ENCODE results near the gene PSMC3. TPM values are rescaled to one million over a fixed set of nuclear protein-coding genes. Genes with fewer than 3 reads are reported as not detected.
A peak's percentile ranks its signal among the peaks of the same experiment; 100 is the strongest.

The PSMC3 gene
- total and polyA plus RNA-seq, 9 of the 15 experiments (the other 6 are each of a cell fraction or from before 2014, with no cell fraction given): 44.3 to 324 (median 240) TPM

DNA sequence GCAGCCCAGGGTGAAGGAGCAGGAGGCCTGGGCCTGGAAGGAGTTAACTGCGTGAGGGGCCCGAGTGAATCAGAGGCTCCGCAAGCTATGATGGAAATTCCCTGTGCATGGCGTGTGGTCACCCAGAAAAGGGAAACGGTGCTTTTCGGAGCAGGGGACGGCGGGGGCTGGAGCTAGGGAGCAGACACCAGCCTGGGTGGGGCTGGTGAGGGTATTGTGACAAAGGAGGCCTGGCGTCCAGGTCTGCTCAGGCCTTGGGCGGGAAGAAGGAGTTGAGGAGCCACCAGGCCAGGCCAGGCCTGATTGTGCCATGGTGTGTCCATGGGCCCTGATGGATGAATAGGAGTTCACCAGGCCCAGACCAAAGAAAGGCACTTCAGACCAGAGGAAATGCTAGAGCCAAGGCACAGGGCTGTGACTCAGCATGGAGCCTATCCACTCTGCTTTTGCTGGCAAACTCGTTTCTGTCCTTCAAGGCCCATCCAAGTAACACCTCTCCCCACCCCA is 35.1 kb downstream of the PSMC3 start:
- Histone ChIP-seq H3K4me1 (replicated peaks in 1 of 2; ENCODE audit: control insufficient read depth in 2 of 2, insufficient read depth in 2 of 2, low read length in 2 of 2) (peaks cover 40 to 73% of the 10 kb centered on the region in 2 experiments), H4K20me1 (replicated peaks; ENCODE audit: control insufficient read depth, insufficient read depth, low read length) (no peaks in the 10 kb centered on the region), H3K79me2 (ENCODE audit: control insufficient read depth, insufficient read depth, low read length) (no peaks in the 10 kb centered on the region), H2AFZ (ENCODE audit: low read depth, low read length) (peak overlapping the region; percentile 82), H3K27ac (ENCODE audit: extremely low read depth, low read depth, low read length) (peak overlapping the region; percentile 50; the same call in 2 of the 3 replicates), H3K4me2 (ENCODE audit: insufficient read depth, low read length) (no peak overlapping the region), H3K9ac (ENCODE audit: insufficient read depth in 1 of 2, low read depth in 2 of 2, low read length in 2 of 2) (peak overlapping the region; percentile 39 to 77; a peak in 3 of 4 replicates), H3K36me3 (ENCODE audit: control insufficient read depth, insufficient read depth, low read length) (no peaks in the 10 kb centered on the region), H3K27me3 (ENCODE audit: control insufficient read depth in 2 of 2, insufficient read depth in 2 of 2, low read length in 2 of 2) (no peaks in the 10 kb centered on the region), H3K9me1 (ENCODE audit: control insufficient read depth, insufficient read depth, low read length) (no peaks in the 10 kb centered on the region), H3K9me3 (replicated peaks; ENCODE audit: control insufficient read depth, insufficient read depth, low read depth, low read length) (no peaks in the 10 kb centered on the region), H3K4me3 (no peak overlapping the region)
- intact Hi-C loops (cut with micrococcal nuclease): no loop called here
- no TSS peak for BruUV-seq (replicated peaks)
- ChIA-PET CTCF (ENCODE audit: low intra/inter-chr PET ratio) (no interaction called here), POLR2A (interaction anchor here (0.5 to 1.2 kb wide), 5 partner anchors 11 to 224 kb away, joined by 3 to 7 read pairs (median 5); partner anchors contain the start of gene SPI1)
- FAIRE-seq (peak; percentile 6), ATAC-seq (no peak), DNase-seq (ENCODE audit: extremely low read depth in 1 of 4, low spot score in 3 of 4) (no peak)
- in situ Hi-C loops (cut with MboI): no loop called here
- 79% methylated on average over 11 of the region's 11 CpGs for WGBS (ENCODE audit: insufficient coverage, low coverage, missing lambda C conversion rate)
- no peak for TF ChIP-seq ZNF431 (CRISPR knock-in tag; IDR thresholded peaks at IDR 0.05)
- TF ChIP-seq, protein P1, sequence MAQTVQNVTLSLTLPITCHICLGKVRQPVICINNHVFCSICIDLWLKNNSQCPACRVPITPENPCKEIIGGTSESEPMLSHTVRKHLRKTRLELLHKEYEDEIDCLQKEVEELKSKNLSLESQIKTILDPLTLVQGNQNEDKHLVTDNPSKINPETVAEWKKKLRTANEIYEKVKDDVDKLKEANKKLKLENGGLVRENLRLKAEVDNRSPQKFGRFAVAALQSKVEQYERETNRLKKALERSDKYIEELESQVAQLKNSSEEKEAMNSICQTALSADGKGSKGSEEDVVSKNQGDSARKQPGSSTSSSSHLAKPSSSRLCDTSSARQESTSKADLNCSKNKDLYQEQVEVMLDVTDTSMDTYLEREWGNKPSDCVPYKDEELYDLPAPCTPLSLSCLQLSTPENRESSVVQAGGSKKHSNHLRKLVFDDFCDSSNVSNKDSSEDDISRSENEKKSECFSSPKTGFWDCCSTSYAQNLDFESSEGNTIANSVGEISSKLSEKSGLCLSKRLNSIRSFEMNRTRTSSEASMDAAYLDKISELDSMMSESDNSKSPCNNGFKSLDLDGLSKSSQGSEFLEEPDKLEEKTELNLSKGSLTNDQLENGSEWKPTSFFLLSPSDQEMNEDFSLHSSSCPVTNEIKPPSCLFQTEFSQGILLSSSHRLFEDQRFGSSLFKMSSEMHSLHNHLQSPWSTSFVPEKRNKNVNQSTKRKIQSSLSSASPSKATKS (CRISPR knock-in tag; IDR thresholded peaks at IDR 0.05): no peak
- no peak for TF ChIP-seq TBL1XR1 (IDR thresholded peaks at IDR 0.05; ENCODE audit: low read length in 2 of 2)
- 0 out of 2 replicates have a peak, but pooled peaks have one; percentile 16 for TF ChIP-seq C11orf30 (IDR thresholded peaks at IDR 0.05; ENCODE audit: low read depth)
- no peak for TF ChIP-seq SREBF2 (CRISPR knock-in tag; IDR thresholded peaks at IDR 0.05)
- no peak for TF ChIP-seq NELFE (IDR thresholded peaks at IDR 0.05; ENCODE audit: insufficient read depth, insufficient read length)
- TF ChIP-seq ZFX (CRISPR knock-in tag; IDR thresholded peaks at IDR 0.05): 0 out of 2 replicates have a peak, but pooled peaks have one; percentile 25
- TF ChIP-seq TARDBP (IDR thresholded peaks at IDR 0.05): no peak
- no peak for TF ChIP-seq ETV6 (IDR thresholded peaks at IDR 0.05; ENCODE audit: borderline replicate concordance in 1 of 2, low read depth in 2 of 2, low read length in 1 of 2)
- TF ChIP-seq ETV6 (CRISPR knock-in tag; IDR thresholded peaks at IDR 0.05; ENCODE audit: borderline replicate concordance): no peak
- TF ChIP-seq, protein P2, sequence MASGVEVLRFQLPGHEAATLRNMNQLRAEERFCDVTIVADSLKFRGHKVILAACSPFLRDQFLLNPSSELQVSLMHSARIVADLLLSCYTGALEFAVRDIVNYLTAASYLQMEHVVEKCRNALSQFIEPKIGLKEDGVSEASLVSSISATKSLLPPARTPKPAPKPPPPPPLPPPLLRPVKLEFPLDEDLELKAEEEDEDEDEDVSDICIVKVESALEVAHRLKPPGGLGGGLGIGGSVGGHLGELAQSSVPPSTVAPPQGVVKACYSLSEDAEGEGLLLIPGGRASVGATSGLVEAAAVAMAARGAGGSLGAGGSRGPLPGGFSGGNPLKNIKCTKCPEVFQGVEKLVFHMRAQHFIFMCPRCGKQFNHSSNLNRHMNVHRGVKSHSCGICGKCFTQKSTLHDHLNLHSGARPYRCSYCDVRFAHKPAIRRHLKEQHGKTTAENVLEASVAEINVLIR (CRISPR knock-in tag; IDR thresholded peaks at IDR 0.05): no peak
- peak; percentile 36; the same call in 1 of the 2 replicates for TF ChIP-seq NFE2 (IDR thresholded peaks at IDR 0.05; ENCODE audit: low read depth)
- TF ChIP-seq ZNF239 (CRISPR knock-in tag; IDR thresholded peaks at IDR 0.05): no peak
- TF ChIP-seq KDM1A (IDR thresholded peaks at IDR 0.05): no peak
- TF ChIP-seq, protein P3, sequence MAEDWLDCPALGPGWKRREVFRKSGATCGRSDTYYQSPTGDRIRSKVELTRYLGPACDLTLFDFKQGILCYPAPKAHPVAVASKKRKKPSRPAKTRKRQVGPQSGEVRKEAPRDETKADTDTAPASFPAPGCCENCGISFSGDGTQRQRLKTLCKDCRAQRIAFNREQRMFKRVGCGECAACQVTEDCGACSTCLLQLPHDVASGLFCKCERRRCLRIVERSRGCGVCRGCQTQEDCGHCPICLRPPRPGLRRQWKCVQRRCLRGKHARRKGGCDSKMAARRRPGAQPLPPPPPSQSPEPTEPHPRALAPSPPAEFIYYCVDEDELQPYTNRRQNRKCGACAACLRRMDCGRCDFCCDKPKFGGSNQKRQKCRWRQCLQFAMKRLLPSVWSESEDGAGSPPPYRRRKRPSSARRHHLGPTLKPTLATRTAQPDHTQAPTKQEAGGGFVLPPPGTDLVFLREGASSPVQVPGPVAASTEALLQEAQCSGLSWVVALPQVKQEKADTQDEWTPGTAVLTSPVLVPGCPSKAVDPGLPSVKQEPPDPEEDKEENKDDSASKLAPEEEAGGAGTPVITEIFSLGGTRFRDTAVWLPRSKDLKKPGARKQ (CRISPR knock-in tag; IDR thresholded peaks at IDR 0.05): no peak
- no peak for TF ChIP-seq MYBL2 (IDR thresholded peaks at IDR 0.05; ENCODE audit: low read depth)
- no peak for TF ChIP-seq MYBL2 (CRISPR knock-in tag; IDR thresholded peaks at IDR 0.05; ENCODE audit: borderline replicate concordance)
- TF ChIP-seq, protein P4, sequence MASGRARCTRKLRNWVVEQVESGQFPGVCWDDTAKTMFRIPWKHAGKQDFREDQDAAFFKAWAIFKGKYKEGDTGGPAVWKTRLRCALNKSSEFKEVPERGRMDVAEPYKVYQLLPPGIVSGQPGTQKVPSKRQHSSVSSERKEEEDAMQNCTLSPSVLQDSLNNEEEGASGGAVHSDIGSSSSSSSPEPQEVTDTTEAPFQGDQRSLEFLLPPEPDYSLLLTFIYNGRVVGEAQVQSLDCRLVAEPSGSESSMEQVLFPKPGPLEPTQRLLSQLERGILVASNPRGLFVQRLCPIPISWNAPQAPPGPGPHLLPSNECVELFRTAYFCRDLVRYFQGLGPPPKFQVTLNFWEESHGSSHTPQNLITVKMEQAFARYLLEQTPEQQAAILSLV (tag; IDR thresholded peaks at IDR 0.05): no peak
